ENCODE data around the gene PNPLA1. TPM values are rescaled to one million over a fixed set of nuclear protein-coding genes. Genes with fewer than 3 reads are reported as not detected.

PNPLA1 gene
- total and polyA plus RNA-seq, 10 of the 15 experiments (the other 5 are each of a cell fraction or from before 2014, with no cell fraction given), result 0.04 TPM; not detected in 9

GRCh38 chr6:36357872-36358225 is 88.0 kb downstream of the PNPLA1 start (continued):
- no peak for TF ChIP-seq ZNF384 (IDR thresholded peaks at IDR 0.05; ENCODE audit: borderline replicate concordance, low read depth, low read length)
- no peak for TF ChIP-seq FOXK2 (IDR thresholded peaks at IDR 0.05)
- no peak for TF ChIP-seq FOS (IDR thresholded peaks at IDR 0.05; ENCODE audit: borderline replicate concordance, extremely low read depth, insufficient read length)
- TF ChIP-seq HDAC2 (IDR thresholded peaks at IDR 0.05), result no peak
- TF ChIP-seq ZNF207 (IDR thresholded peaks at IDR 0.05; ENCODE audit: borderline replicate concordance), result peak; percentile 25; the same call in 1 of the 2 replicates
- no peak for TF ChIP-seq ETV6 (conservative IDR thresholded peaks at IDR 0.05 in 1 of 2, IDR thresholded peaks at IDR 0.05 in 1 of 2; ENCODE audit: borderline replicate concordance in 1 of 2, low read depth in 1 of 2)
- TF ChIP-seq SRF (IDR thresholded peaks at IDR 0.05; ENCODE audit: low read depth in 2 of 2, low read length in 2 of 2), result no peak
- TF ChIP-seq STAT1 (conservative IDR thresholded peaks at IDR 0.05), result no peak
- TF ChIP-seq RFX5 (IDR thresholded peaks at IDR 0.05; ENCODE audit: low read depth, low read length), result no peak
- TF ChIP-seq SMAD1 (IDR thresholded peaks at IDR 0.05; ENCODE audit: low read depth, partially characterized antibody), result no peak
- no peak for TF ChIP-seq MYC (IDR thresholded peaks at IDR 0.05; ENCODE audit: insufficient read depth, insufficient read length, insufficient replicate concordance, low read length, severe bottlenecking)
- TF ChIP-seq TAF1 (IDR thresholded peaks at IDR 0.05; ENCODE audit: borderline replicate concordance, low read depth, low read length), result no peak
- TF ChIP-seq CBFB (IDR thresholded peaks at IDR 0.05; ENCODE audit: low read depth), result peak; percentile 46; the same call in 1 of the 2 replicates
- no peak for TF ChIP-seq MAX (IDR thresholded peaks at IDR 0.05; ENCODE audit: low read depth, low read length)
- no peak for TF ChIP-seq SIN3A (IDR thresholded peaks at IDR 0.05; ENCODE audit: low read depth, low read length)
- no peak for TF ChIP-seq GATAD2B (conservative IDR thresholded peaks at IDR 0.05; ENCODE audit: low read depth)
- TF ChIP-seq POLR2AphosphoS2 (IDR thresholded peaks at IDR 0.05; ENCODE audit: low read depth, low read length), result no peak
- TF ChIP-seq KAT2A (conservative IDR thresholded peaks at IDR 0.05; ENCODE audit: control insufficient read depth, low read depth, low read length), result no peak
- TF ChIP-seq CHD1 (IDR thresholded peaks at IDR 0.05; ENCODE audit: low read depth, low read length), result no peak
- TF ChIP-seq JUND (IDR thresholded peaks at IDR 0.05; ENCODE audit: low read depth, low read length), result peak; percentile 63; the same call in 1 of the 2 replicates
- TF ChIP-seq BHLHE40 (IDR thresholded peaks at IDR 0.05; ENCODE audit: borderline replicate concordance in 1 of 2, low read depth in 2 of 2, low read length in 1 of 2), result peak in 1 of 2 experiments; percentile 85; a peak in 2 of 4 replicates
- TF ChIP-seq PML (IDR thresholded peaks at IDR 0.05; ENCODE audit: low read length), result no peak
- peak; percentile 58; the same call in 1 of the 2 replicates for TF ChIP-seq TBL1XR1 (IDR thresholded peaks at IDR 0.05; ENCODE audit: low read depth, low read length)
- TF ChIP-seq CBX5 (IDR thresholded peaks at IDR 0.05; ENCODE audit: low read depth), result no peak
- TF ChIP-seq DPF2 (IDR thresholded peaks at IDR 0.05), result no peak; the same call in 1 of the 2 replicates
- TF ChIP-seq BCL3 (IDR thresholded peaks at IDR 0.05; ENCODE audit: borderline replicate concordance, insufficient read depth, low read depth, low read length, poor library complexity, severe bottlenecking), result no peak
